ENCODE data around the gene SLC13A4. TPM values are rescaled to one million over a fixed set of nuclear protein-coding genes. Genes with fewer than 3 reads are reported as not detected.

SLC13A4 gene
- total RNA-seq, 4 donors from 2014 or later = not detected

- H3K27ac ChIP-seq = no peak overlapping the region
- no peak for DNase-seq
- TF ChIP-seq, protein P1, sequence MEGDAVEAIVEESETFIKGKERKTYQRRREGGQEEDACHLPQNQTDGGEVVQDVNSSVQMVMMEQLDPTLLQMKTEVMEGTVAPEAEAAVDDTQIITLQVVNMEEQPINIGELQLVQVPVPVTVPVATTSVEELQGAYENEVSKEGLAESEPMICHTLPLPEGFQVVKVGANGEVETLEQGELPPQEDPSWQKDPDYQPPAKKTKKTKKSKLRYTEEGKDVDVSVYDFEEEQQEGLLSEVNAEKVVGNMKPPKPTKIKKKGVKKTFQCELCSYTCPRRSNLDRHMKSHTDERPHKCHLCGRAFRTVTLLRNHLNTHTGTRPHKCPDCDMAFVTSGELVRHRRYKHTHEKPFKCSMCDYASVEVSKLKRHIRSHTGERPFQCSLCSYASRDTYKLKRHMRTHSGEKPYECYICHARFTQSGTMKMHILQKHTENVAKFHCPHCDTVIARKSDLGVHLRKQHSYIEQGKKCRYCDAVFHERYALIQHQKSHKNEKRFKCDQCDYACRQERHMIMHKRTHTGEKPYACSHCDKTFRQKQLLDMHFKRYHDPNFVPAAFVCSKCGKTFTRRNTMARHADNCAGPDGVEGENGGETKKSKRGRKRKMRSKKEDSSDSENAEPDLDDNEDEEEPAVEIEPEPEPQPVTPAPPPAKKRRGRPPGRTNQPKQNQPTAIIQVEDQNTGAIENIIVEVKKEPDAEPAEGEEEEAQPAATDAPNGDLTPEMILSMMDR (IDR thresholded peaks at IDR 0.05) = no peak
- TF ChIP-seq POLR2A (IDR thresholded peaks at IDR 0.05) = no peak
Measured at GRCh38 chr7:135715673-135716072, 12.3 kb downstream of the SLC13A4 start.

GRCh38 chr7:135715055-135715522 is 12.9 kb downstream of the SLC13A4 start:
- DNase-seq = no peak
- TF ChIP-seq, protein P1 (IDR thresholded peaks at IDR 0.05) = no peak
- TF ChIP-seq POLR2A (IDR thresholded peaks at IDR 0.05) = no peak
- Histone ChIP-seq H3K36me3 (no peaks in the 10 kb centered on the region), H3K4me1 (no peaks in the 10 kb centered on the region), H3K4me3 (no peak overlapping the region), H3K27ac (no peak overlapping the region), H3K27me3 (no peaks in the 10 kb centered on the region), H3K9me3 (no peaks in the 10 kb centered on the region)

More at GRCh38 chr7:135715673-135716072, 12.3 kb downstream of the SLC13A4 start:
- H3K27me3 ChIP-seq = no peaks in the 10 kb centered on the region
- H3K9me3 ChIP-seq = no peaks in the 10 kb centered on the region
- no peaks in the 10 kb centered on the region for H3K4me1 ChIP-seq
- no peaks in the 10 kb centered on the region for H3K36me3 ChIP-seq
- no peak overlapping the region for H3K4me3 ChIP-seq

DNA sequence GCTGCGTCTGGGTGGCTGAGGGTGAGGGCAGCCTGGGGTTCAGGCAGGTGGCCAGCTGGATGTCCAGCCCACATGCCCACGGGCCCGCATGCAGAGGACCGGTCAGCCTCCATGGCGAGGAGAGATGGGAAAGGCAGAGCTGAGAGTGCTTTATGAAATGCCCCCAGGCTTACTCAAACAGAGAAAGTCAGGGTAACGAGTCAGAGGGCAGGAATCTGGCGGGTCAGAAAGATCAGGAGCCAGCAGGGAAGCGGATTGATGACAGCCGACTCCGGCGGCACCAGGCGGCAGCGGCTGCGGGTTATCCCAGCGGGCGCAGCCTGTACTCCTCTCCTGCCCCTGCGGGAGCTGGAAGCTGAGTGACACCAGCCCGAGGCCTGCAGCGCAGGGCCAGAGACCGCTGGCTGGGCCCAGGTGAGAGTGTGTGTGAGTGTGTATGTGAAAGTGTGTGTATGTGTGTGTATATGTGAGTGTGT is 13.4 kb downstream of the SLC13A4 start:
- no peaks in the 10 kb centered on the region for H3K9me3 ChIP-seq
- H3K27ac ChIP-seq = no peak overlapping the region
- H3K4me3 ChIP-seq = no peak overlapping the region
- DNase-seq = no peak
- H3K27me3 ChIP-seq = no peaks in the 10 kb centered on the region
- no peaks in the 10 kb centered on the region for H3K4me1 ChIP-seq
- TF ChIP-seq POLR2A (IDR thresholded peaks at IDR 0.05) = no peak
- TF ChIP-seq, protein P1 (IDR thresholded peaks at IDR 0.05) = no peak
- no peaks in the 10 kb centered on the region for H3K36me3 ChIP-seq

DNA sequence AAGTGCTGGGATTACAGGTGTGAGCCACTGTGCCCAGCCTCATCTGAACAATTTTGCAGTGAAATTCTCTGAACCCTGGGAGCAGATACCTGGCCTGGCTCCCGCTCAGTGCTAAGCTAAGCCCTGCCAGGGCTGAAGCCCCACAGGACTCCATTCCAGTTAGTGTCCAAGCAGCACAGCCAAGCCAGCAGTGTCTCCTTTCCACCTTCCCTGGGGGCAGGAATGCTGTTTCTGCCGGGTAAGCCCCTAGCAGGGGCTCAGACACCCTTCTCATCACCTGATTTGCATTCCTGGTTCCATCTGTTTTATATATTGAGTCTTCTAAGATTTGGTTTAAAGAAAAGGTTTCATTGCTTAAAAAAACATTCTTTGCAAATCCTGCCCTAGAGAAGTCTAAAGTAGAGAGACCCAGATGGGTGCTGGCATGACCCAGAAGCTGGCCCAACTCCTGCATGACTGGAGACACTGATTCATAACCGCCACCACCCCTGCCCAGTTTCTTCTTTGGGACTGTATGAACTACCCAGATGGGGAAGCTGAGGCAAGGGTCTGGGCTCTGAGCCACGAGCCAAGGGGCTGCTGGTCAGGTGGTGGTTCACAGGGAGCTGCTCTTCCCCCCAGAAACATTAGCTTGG is 14.0 kb downstream of the SLC13A4 start:
- Histone ChIP-seq H3K9me3 (no peaks in the 10 kb centered on the region), H3K27ac (no peak overlapping the region), H3K27me3 (no peaks in the 10 kb centered on the region), H3K4me3 (no peak overlapping the region), H3K4me1 (no peaks in the 10 kb centered on the region), H3K36me3 (no peaks in the 10 kb centered on the region)
- DNase-seq = no peak
- TF ChIP-seq, protein P1 (IDR thresholded peaks at IDR 0.05) = no peak
- no peak for TF ChIP-seq POLR2A (IDR thresholded peaks at IDR 0.05)

DNA sequence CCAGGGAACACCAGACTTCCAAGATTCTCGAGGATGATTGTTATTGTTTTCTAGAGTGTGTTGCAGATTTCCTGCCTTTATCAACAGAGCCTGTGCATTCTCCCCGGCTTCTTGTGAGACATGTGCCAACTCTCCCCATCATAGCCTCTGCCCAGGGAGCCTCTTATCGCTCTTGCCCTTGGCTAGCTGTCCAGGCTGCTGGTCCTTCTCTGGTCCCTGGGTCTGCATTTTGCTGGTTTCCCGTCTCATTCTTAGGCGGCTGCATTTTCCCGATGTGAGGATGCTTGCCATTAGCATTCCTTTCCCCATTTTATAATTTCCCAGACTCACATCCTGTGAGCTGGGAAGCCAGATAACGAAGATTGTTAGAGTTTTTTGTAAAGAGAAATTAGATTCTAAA is 15.2 kb downstream of the SLC13A4 start:
- DNase-seq = no peak
- no peaks in the 10 kb centered on the region for H3K27me3 ChIP-seq

More for the DNA sequence above, 15.2 kb downstream of the SLC13A4 start:
- TF ChIP-seq, protein P1 (IDR thresholded peaks at IDR 0.05) = no peak
- TF ChIP-seq POLR2A (IDR thresholded peaks at IDR 0.05) = no peak
- H3K4me1 ChIP-seq = no peaks in the 10 kb centered on the region
- H3K27ac ChIP-seq = no peak overlapping the region
- H3K4me3 ChIP-seq = no peak overlapping the region
- H3K9me3 ChIP-seq = no peaks in the 10 kb centered on the region
- H3K36me3 ChIP-seq = no peaks in the 10 kb centered on the region
